Caco-2 (cell line): Measurements from ENCODE around the gene MORN3. TPM values are rescaled to one million over a fixed set of nuclear protein-coding genes. Genes with fewer than 3 reads are reported as not detected.
A peak's percentile ranks its signal among the peaks of the same experiment; 100 is the strongest.

Experiments
- Bru-seq: library from RNA; stranded (reverse); fragments of 400-500 nt; gene quantifications from one replicate; lab custom pipeline; 2021; lab: Mats Ljungman, UMichigan
- BruChase-seq, 2 experiments: library from RNA; stranded (reverse); fragments of 400-500 nt; gene quantifications; one replicate each; lab custom pipeline; 2021; lab: Mats Ljungman, UMichigan
- BruUV-seq: library from RNA; stranded (reverse); fragments of 400-500 nt; replicated peaks from 2 replicates; lab custom pipeline; 2021; lab: Mats Ljungman, UMichigan
- CTCF ChIA-PET: fragments of 300-600 bp; sonication (Branson Sonifier 250); formaldehyde crosslinking; loops from one replicate; lab custom pipeline; 2022; ENCODE audit warnings: antibody characterized with exemption; lab: Charles Lee
- POLR2A ChIA-PET: fragments of 300-600 bp; sonication (Branson Sonifier 250); formaldehyde crosslinking; loops from one replicate; lab custom pipeline; 2022; ENCODE audit warnings: antibody characterized with exemption; lab: Charles Lee
- DNase-seq, 2 experiments: peaks; one replicate each; pipeline versions ENCODE4 v3.0.0 to v3.0.0-alpha.2; 2020 to 2022
- H3K27me3 ChIP-seq: replicated peaks from 2 replicates; pipeline ENCODE4 v1.6.0; 2011; ENCODE audit warnings: low read length; ENCODE audit not compliant: control insufficient read depth, insufficient read depth
- H3K36me3 ChIP-seq: 2 replicates; pipeline ENCODE4 v1.5.1; 2011; ENCODE audit warnings: low read length; ENCODE audit not compliant: control insufficient read depth, insufficient read depth
- H3K4me1 ChIP-seq: fragments of 250-450 bp; sonication (Bioruptor Pico); 2 replicates; pipeline ENCODE4 v1.5.1; 2020; ENCODE audit warnings: mild to moderate bottlenecking
- H3K4me3 ChIP-seq: 2 replicates; pipeline ENCODE4 v1.5.1; 2011; ENCODE audit warnings: low read depth, mild to moderate bottlenecking, control low read depth, low read length
- H3K9me3 ChIP-seq: fragments of 250-450 bp; sonication (Bioruptor Pico); 2 replicates; pipeline ENCODE4 v1.5.1; 2020; ENCODE audit warnings: mild to moderate bottlenecking, moderate library complexity
- H3K27ac Mint-ChIP-seq: one replicate; pipeline ENCODE4 v1.8.0; 2022; ENCODE audit warnings: mixed read lengths; ENCODE audit not compliant: unreplicated experiment
- H3K27me3 Mint-ChIP-seq: one replicate; pipeline ENCODE4 v1.8.0; 2022; ENCODE audit warnings: mixed read lengths; ENCODE audit not compliant: insufficient read depth, unreplicated experiment
- H3K36me3 Mint-ChIP-seq: one replicate; pipeline ENCODE4 v1.8.0; 2022; ENCODE audit warnings: mild to moderate bottlenecking, mixed read lengths; ENCODE audit not compliant: insufficient read depth, unreplicated experiment
- H3K4me1 Mint-ChIP-seq: one replicate; pipeline ENCODE4 v1.8.0; 2022; ENCODE audit warnings: low read depth, mixed read lengths; ENCODE audit not compliant: unreplicated experiment
- H3K4me3 Mint-ChIP-seq: one replicate; pipeline ENCODE4 v1.8.0; 2022; ENCODE audit warnings: mild to moderate bottlenecking, moderate library complexity, mixed read lengths; ENCODE audit not compliant: unreplicated experiment
- H3K9me3 Mint-ChIP-seq: one replicate; pipeline ENCODE4 v1.8.0; 2022; ENCODE audit warnings: mixed read lengths; ENCODE audit not compliant: unreplicated experiment
- CTCF ChIP-seq, 2 experiments: fragments of 200-600 bp in 1 of 2; IDR thresholded peaks; 1 replicate in 1 of 2; 2 replicates in 1 of 2; pipeline versions ENCODE4 v1.5.1 to v1.8.0; 2011 to 2022; ENCODE audit warnings: antibody characterized with exemption in 1 of 2, control low read depth in 1 of 2, inconsistent platforms in 1 of 2, low read depth in 1 of 2, low read length in 1 of 2, mild to moderate bottlenecking in 1 of 2, moderate library complexity in 1 of 2; ENCODE audit not compliant: insufficient read depth in 1 of 2, severe bottlenecking in 1 of 2, unreplicated experiment in 1 of 2
- intact Hi-C: fragments of 100-400 bp; cut with micrococcal nuclease; formaldehyde crosslinking; loops from one replicate; pipeline ENCODE4 v1.10.0; 2022; ENCODE audit not compliant: unreplicated experiment
- long read RNA-seq: library from polyadenylated mRNA; stranded (forward); transcript quantifications from one replicate; pipeline ENCODE4 v2.0.0, GENCODE V29; 2022
- total RNA-seq: library from RNA; stranded (reverse); gene quantifications from 2 replicates; pipeline ENCODE4 v1.2.3, GENCODE V29; 2022

Gene MORN3
- total RNA-seq (21.8 and 36.5 TPM in 2 replicates), Bru-seq, nascent RNA (percentile 63 among the genes with signal in this experiment), BruChase-seq, experiment 1, labeled RNA remaining after a 2-hour chase (percentile 79 among the genes with signal in this experiment), BruChase-seq, experiment 2, labeled RNA remaining after a 6-hour chase (percentile 91 among the genes with signal in this experiment)
- long read RNA-seq, partial matches to known transcripts: 0 of 10 reads
- long read RNA-seq, other reads (novel, unspliced or antisense): 7 of 10 reads

DNA sequence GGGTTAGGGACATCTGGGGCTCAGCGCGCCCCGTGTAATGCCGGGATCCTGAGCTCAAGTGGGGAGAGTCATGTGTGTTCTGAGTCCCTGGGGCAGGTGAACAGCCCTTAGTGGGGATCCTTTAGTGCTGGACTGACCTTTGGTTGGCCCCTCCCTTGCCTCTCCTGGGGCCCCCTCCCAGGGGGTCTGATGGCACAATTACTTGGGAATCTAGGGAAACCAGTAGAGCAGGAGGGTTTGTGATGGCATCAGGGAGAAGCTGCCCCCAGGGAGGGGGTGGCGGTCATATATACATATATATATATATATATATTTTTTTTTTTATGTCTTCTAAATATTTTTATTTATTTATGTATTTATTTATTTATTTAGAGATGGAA lies at the start of gene MORN3:
TSS of gene MORN3 (minus strand) at position 134 of the 380 bp plus-strand sequence. CDS start 171 bp downstream, outside the sequence.
- H3K4me3 Mint-ChIP-seq: peak within 1 kb of the TSS; percentile 86
- no peaks in the 10 kb centered on the region for H3K36me3 ChIP-seq
- peaks cover 26% of the 10 kb centered on the region for H3K36me3 Mint-ChIP-seq
- H3K27me3 ChIP-seq: no peaks in the 10 kb centered on the region
- ChIA-PET CTCF (interaction anchor here (1.1 to 2.4 kb wide), 10 partner anchors 17 to 223 kb away, joined by 3 to 93 read pairs (median 4); partner anchors contain the start of gene ORAI1), POLR2A (interaction anchor here (0.5 to 2.2 kb wide), 4 partner anchors 42 to 194 kb away, joined by 3 to 11 read pairs (median 6); no protein-coding TSS in a partner anchor)
- peak within 1 kb of the TSS; percentile 91 for H3K27ac Mint-ChIP-seq
- peaks cover 17% of the 10 kb centered on the region for H3K4me1 Mint-ChIP-seq
- H3K27me3 Mint-ChIP-seq: no peaks in the 10 kb centered on the region
- BruUV-seq: no TSS peak
- peak within 1 kb of the TSS; percentile 33 for H3K4me3 ChIP-seq
- no peaks in the 10 kb centered on the region for H3K9me3 Mint-ChIP-seq
- H3K9me3 ChIP-seq: no peaks in the 10 kb centered on the region
- TF ChIP-seq CTCF (IDR thresholded peaks at IDR 0.05; ENCODE audit: insufficient read depth in 1 of 2, low read depth in 1 of 2, low read length in 1 of 2, severe bottlenecking in 1 of 2, unreplicated experiment in 1 of 2): no peak
- intact Hi-C loops: loop anchor here (1.0 to 2.0 kb wide), 2 partner anchors 13 to 43 kb away; partner anchors contain the start of gene ORAI1
- peak; percentile 85 to 86 for DNase-seq
- H3K4me1 ChIP-seq: peaks cover 23% of the 10 kb centered on the region

GRCh38 chr12:121718653-121719239 lies 49.3 kb upstream of the MORN3 start:
- CTCF ChIA-PET: no interaction called here
- Histone ChIP-seq H3K9me3 (no peaks in the 10 kb centered on the region), H3K4me3 (no peak overlapping the region), H3K36me3 (no peaks in the 10 kb centered on the region), H3K4me1 (peaks cover 3% of the 10 kb centered on the region; the same call in 1 of the 2 replicates), H3K27me3 (no peaks in the 10 kb centered on the region)
- H3K4me3 Mint-ChIP-seq: no peak overlapping the region
- intact Hi-C loops: no loop called here
- no peak overlapping the region for H3K27ac Mint-ChIP-seq
- no peaks in the 10 kb centered on the region for H3K9me3 Mint-ChIP-seq
- POLR2A ChIA-PET: interaction anchor here (0.5 kb wide), 1 partner anchor 561 kb away, joined by 3 read pairs; no protein-coding TSS in a partner anchor
- DNase-seq: no peak
- no peaks in the 10 kb centered on the region for H3K27me3 Mint-ChIP-seq
- BruUV-seq: no TSS peak
- peaks cover 20% of the 10 kb centered on the region for H3K36me3 Mint-ChIP-seq
- TF ChIP-seq CTCF (IDR thresholded peaks at IDR 0.05; ENCODE audit: insufficient read depth in 1 of 2, low read depth in 1 of 2, low read length in 1 of 2, severe bottlenecking in 1 of 2, unreplicated experiment in 1 of 2): no peak
- H3K4me1 Mint-ChIP-seq: no peaks in the 10 kb centered on the region

DNA sequence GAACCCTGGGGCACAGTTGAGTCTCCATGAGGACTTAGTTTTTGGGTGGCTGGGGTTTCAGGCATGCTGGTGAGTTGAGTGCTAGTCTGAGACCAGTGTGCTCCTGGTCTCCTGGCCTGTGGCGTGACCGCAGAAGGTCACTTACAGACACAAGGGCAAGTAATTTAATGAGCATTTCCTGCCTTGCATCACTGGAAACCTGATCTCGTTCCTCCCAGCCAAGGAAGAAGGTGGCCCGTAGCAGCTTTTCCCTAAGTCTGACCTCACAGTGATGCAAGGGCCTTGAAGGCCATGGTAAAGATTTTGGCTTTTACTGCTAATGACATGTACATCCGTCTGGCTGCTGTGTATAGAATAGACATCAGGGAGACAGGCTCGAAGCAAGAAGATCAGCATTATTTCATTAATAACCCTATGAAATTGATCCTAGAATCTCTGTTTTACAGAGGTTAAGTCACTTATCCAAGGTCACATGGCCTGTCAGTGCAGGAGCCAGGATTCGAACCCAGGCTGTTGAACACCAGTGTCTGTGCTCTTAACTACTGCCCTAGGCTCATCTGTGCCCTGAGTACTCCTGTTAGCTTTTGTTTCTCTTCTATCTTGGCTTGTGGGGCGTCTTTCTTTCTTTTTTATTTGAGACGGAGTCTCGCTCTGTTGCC lies 47.7 kb upstream of the MORN3 start:
- BruUV-seq: no TSS peak
- Histone ChIP-seq H3K36me3 (no peaks in the 10 kb centered on the region), H3K27me3 (no peaks in the 10 kb centered on the region), H3K4me1 (peaks cover 8% of the 10 kb centered on the region; the same call in 1 of the 2 replicates), H3K4me3 (no peak overlapping the region), H3K9me3 (no peaks in the 10 kb centered on the region)
- peaks cover 27% of the 10 kb centered on the region for H3K36me3 Mint-ChIP-seq
- POLR2A ChIA-PET: no interaction called here
- H3K27me3 Mint-ChIP-seq: no peaks in the 10 kb centered on the region
- no peak for DNase-seq
- intact Hi-C loops: no loop called here
- no peak overlapping the region for H3K4me3 Mint-ChIP-seq
- no peak overlapping the region for H3K27ac Mint-ChIP-seq
- CTCF ChIA-PET: no interaction called here
- H3K4me1 Mint-ChIP-seq: peaks cover under 1% of the 10 kb centered on the region
- no peaks in the 10 kb centered on the region for H3K9me3 Mint-ChIP-seq
- TF ChIP-seq CTCF (IDR thresholded peaks at IDR 0.05; ENCODE audit: insufficient read depth in 1 of 2, low read depth in 1 of 2, low read length in 1 of 2, severe bottlenecking in 1 of 2, unreplicated experiment in 1 of 2): no peak
